Stimulated activated CD8-positive, alpha-beta memory T cell treated with anti-CD3 and anti-CD28 coated beads, Interleukin-4, amount 100 ng/mL, for 24 hours (primary cell): ENCODE results near the gene ANGPTL2.

Source experiments
- DNase-seq: peaks from one replicate; pipeline ENCODE4 v3.0.0-alpha.2; 2020; ENCODE audit warnings: low read depth

The ANGPTL2 gene

GRCh38 chr9:127136081-127136879, 13.8 kb upstream of the ANGPTL2 start:
- no peak for DNase-seq

GRCh38 chr9:127135056-127135745, 12.8 kb upstream of the ANGPTL2 start:
- no peak for DNase-seq

GRCh38 chr9:127133739-127134167, 11.3 kb upstream of the ANGPTL2 start:
- no peak for DNase-seq

- DNase-seq, result no peak
Measured at GRCh38 chr9:127132921-127133647, 10.6 kb upstream of the ANGPTL2 start.

- no peak for DNase-seq
Measured at GRCh38 chr9:127132375-127132774, 9.9 kb upstream of the ANGPTL2 start.

- no peak for DNase-seq
Measured at GRCh38 chr9:127131871-127132270, 9.4 kb upstream of the ANGPTL2 start.

- DNase-seq, result no peak
Measured at GRCh38 chr9:127130661-127131538, 8.5 kb upstream of the ANGPTL2 start.

GRCh38 chr9:127130235-127130634, 7.8 kb upstream of the ANGPTL2 start:
- no peak for DNase-seq

GRCh38 chr9:127129718-127130085, 7.3 kb upstream of the ANGPTL2 start:
- DNase-seq, result no peak

GRCh38 chr9:127129073-127129717, 6.8 kb upstream of the ANGPTL2 start:
- DNase-seq, result no peak

GRCh38 chr9:127128341-127129072, 6.1 kb upstream of the ANGPTL2 start:
- DNase-seq, result no peak

GRCh38 chr9:127126971-127127370, 4.5 kb upstream of the ANGPTL2 start:
- DNase-seq, result no peak

- no peak for DNase-seq
Measured at GRCh38 chr9:127124792-127125191, 2.4 kb upstream of the ANGPTL2 start.

- DNase-seq, result no peak
Measured at GRCh38 chr9:127124111-127124531, 1.7 kb upstream of the ANGPTL2 start.

GRCh38 chr9:127123064-127123890, 842 bp upstream of the ANGPTL2 start:
- DNase-seq, result no peak

GRCh38 chr9:127121628-127122175, 733 bp downstream of the ANGPTL2 start:
- DNase-seq, result no peak

- no peak for DNase-seq
Measured at GRCh38 chr9:127119320-127119709, 3.1 kb downstream of the ANGPTL2 start.

GRCh38 chr9:127118597-127119319, 3.7 kb downstream of the ANGPTL2 start:
- DNase-seq, result no peak

- no peak for DNase-seq
Measured at GRCh38 chr9:127117801-127118200, 4.6 kb downstream of the ANGPTL2 start.
